IPS-18a (cell line): ENCODE results near the gene SVEP1.

Experiments
- H3K27ac ChIP-seq: one replicate; pipeline ENCODE4 v1.5.1; 2013; ENCODE audit warnings: low read length
- H3K27me3 ChIP-seq: one replicate; pipeline ENCODE4 v1.6.1; 2013; ENCODE audit warnings: mild to moderate bottlenecking, low read length; ENCODE audit not compliant: control insufficient read depth, insufficient read depth
- H3K36me3 ChIP-seq: one replicate; pipeline ENCODE4 v1.6.1; 2013; ENCODE audit warnings: low read depth, low read length; ENCODE audit not compliant: control insufficient read depth
- H3K4me1 ChIP-seq: one replicate; pipeline ENCODE4 v1.6.1; 2013; ENCODE audit warnings: low read depth, low read length; ENCODE audit not compliant: control insufficient read depth
- H3K4me3 ChIP-seq: one replicate; pipeline ENCODE4 v1.5.1; 2013; ENCODE audit warnings: low read length
- H3K9ac ChIP-seq: one replicate; pipeline ENCODE4 v1.6.1; 2013; ENCODE audit warnings: mild to moderate bottlenecking, low read length, moderate library complexity
- H3K9me3 ChIP-seq: one replicate; pipeline ENCODE4 v1.6.1; 2013; ENCODE audit warnings: low read depth, low read length; ENCODE audit not compliant: control insufficient read depth

The SVEP1 gene

DNA sequence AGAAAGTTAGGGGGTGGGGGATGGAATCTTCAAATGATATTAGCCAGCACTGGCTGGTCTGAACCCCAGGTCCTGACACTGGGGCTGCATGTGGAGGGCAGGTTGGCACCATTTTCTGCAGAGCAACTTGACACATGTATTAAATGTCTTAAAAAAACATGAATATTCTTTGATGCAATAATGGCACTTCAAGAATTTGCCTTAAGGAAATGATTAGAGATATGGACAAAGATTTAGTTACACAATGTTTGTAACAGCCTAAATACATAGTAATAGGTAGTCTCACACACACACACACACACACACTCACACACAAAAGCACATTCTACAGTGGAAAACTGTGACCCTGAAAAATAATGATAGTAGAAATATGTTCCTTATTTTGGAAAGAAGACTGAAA, 3.6 kb downstream of the SVEP1 start:
- Histone ChIP-seq H3K27ac (no peak overlapping the region), H3K4me1 (peaks cover 12% of the 10 kb centered on the region), H3K27me3 (peaks cover 40% of the 10 kb centered on the region), H3K36me3 (no peaks in the 10 kb centered on the region), H3K9ac (no peak overlapping the region), H3K4me3 (no peak overlapping the region), H3K9me3 (no peaks in the 10 kb centered on the region)

DNA sequence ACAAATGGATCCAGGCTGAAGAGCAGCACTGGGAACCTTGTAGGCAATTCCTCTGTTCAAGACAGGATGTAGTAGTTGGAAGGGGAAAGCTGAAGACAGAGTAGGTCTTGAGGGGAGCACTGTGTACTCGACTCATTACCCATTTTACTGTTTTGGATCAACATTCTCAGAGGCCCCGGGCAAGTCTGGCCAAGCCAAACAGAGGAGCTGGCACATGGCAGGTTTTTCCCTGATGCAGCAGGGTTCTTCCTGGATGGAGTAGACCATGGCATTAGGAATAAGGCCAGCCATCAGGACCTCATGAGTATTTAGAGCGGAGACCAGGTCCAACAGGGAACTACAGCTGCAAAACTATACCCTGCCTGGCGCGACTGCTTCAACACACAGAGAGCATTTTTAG, 4.4 kb downstream of the SVEP1 start:
- Histone ChIP-seq H3K27ac (no peak overlapping the region), H3K9me3 (no peaks in the 10 kb centered on the region), H3K9ac (no peak overlapping the region), H3K36me3 (no peaks in the 10 kb centered on the region), H3K4me1 (peaks cover 4% of the 10 kb centered on the region), H3K4me3 (no peak overlapping the region), H3K27me3 (peaks cover 32% of the 10 kb centered on the region)

DNA sequence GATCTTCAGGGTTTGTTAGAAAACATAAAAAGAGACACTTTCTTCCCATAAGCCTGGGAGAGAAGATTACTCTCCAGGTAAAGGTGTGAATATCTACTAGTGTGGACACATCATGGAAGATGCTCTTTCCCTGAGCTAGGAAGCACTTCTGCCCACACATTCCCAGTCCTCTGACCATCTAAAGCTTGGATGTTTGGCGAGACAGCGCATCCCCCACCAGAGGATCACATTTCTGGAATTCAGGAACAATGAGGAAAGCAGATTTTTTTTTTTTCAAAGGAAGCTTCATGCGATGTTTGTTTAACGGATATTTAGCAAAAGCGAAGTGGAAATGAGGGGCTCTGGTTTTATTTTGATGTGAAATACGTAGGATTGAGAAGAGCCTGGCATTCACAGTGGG, 6.2 kb downstream of the SVEP1 start:
- H3K9me3 ChIP-seq = no peaks in the 10 kb centered on the region
- no peaks in the 10 kb centered on the region for H3K4me1 ChIP-seq
- no peak overlapping the region for H3K4me3 ChIP-seq
- H3K36me3 ChIP-seq = no peaks in the 10 kb centered on the region
- H3K27me3 ChIP-seq = peaks cover 14% of the 10 kb centered on the region
- H3K27ac ChIP-seq = no peak overlapping the region
- no peak overlapping the region for H3K9ac ChIP-seq

DNA sequence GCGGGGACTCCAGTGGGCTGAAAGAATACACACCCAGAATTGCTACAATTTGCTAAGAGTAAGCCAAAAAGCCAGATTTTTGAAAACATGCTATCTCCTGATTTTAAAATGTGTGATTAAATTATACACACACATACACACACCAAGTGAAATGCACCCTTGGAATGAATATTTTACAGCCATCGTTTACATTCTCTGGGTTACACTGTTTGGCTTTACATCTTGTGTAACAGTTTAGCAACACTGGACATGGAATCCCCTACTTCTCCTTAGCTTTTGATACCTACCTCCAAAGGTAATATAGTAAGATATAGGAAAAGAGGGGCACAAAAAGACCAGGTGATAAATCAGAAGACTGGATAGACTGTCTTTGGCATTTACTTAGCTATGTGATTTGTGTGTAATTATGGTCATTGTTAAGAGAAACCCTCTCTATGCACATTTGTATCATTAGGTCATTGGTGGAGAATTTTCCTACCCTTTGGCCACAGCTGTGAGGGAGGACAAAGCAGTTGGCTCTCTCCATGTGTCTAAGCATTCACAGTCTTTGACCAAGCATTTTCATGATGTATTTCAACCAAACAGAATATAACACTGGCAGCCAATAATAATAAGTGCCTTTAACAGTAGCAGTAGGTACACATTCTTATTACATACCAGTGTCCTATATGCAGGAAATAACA, 7.6 kb downstream of the SVEP1 start:
- no peak overlapping the region for H3K9ac ChIP-seq
- no peaks in the 10 kb centered on the region for H3K27me3 ChIP-seq
- H3K9me3 ChIP-seq = no peaks in the 10 kb centered on the region
- H3K4me1 ChIP-seq = no peaks in the 10 kb centered on the region
- no peak overlapping the region for H3K27ac ChIP-seq
- no peaks in the 10 kb centered on the region for H3K36me3 ChIP-seq
- no peak overlapping the region for H3K4me3 ChIP-seq

DNA sequence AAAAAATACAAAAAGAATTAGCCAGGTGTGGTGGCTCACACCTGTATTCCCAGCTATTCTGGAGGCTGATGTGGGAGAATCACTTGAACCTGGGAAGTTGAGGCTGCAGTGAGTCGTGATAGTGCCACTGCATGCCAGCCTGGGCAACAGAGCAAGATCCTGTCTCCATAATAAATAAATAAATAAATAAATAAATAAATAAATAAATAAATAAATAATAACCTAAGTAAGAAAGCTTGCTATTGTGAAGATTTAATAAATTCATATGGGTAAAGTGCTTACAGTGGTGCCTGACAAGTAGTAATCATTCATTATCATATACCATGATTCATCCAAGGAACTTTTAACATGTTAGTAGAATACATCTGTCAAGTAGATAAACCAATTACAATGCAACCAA, 13.4 kb downstream of the SVEP1 start:
- Histone ChIP-seq H3K9me3 (no peaks in the 10 kb centered on the region), H3K9ac (no peak overlapping the region), H3K36me3 (no peaks in the 10 kb centered on the region), H3K4me3 (no peak overlapping the region), H3K4me1 (no peaks in the 10 kb centered on the region), H3K27me3 (no peaks in the 10 kb centered on the region), H3K27ac (no peak overlapping the region)

DNA sequence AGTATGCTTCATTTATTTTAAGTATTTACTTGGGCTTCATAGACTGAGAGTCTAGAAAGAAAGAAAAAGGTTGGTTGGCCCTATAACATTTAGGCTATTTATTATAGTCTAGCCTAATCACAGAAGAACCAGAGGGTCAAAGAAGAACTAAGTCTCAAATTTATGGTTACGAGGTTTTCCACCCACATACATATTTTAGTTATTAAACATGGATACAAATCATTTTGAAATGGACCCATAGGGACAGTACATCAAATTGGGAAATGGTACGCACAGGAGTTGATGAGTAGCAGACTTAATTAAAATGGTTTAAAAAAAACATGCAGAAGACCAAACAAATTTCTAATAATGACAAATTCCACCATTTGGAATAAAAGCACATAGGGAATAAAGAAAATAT, 17.7 kb downstream of the SVEP1 start:
- no peaks in the 10 kb centered on the region for H3K27me3 ChIP-seq
- H3K9me3 ChIP-seq = no peaks in the 10 kb centered on the region
- H3K4me3 ChIP-seq = no peak overlapping the region
- no peak overlapping the region for H3K27ac ChIP-seq
- no peaks in the 10 kb centered on the region for H3K36me3 ChIP-seq
- H3K4me1 ChIP-seq = no peaks in the 10 kb centered on the region
- H3K9ac ChIP-seq = no peak overlapping the region

DNA sequence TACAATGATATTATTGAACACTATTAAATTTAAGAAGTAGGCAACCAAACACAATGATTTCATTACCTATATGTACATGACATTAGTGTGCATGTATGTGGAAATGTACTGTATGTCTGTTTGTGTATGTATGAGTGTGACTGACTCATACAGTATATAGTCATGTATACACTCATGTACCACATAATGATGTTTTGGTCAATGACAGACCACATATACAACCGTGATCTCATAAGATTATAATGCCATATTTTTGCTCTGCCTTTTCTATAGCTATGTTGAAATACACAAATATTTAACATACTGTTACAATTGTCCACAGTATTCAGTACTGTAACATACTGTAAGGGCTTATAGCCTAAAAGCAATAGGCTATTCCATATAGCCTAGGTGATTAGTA, 19.7 kb downstream of the SVEP1 start:
- H3K9ac ChIP-seq = no peak overlapping the region
- H3K27ac ChIP-seq = no peak overlapping the region
- no peaks in the 10 kb centered on the region for H3K36me3 ChIP-seq

DNA sequence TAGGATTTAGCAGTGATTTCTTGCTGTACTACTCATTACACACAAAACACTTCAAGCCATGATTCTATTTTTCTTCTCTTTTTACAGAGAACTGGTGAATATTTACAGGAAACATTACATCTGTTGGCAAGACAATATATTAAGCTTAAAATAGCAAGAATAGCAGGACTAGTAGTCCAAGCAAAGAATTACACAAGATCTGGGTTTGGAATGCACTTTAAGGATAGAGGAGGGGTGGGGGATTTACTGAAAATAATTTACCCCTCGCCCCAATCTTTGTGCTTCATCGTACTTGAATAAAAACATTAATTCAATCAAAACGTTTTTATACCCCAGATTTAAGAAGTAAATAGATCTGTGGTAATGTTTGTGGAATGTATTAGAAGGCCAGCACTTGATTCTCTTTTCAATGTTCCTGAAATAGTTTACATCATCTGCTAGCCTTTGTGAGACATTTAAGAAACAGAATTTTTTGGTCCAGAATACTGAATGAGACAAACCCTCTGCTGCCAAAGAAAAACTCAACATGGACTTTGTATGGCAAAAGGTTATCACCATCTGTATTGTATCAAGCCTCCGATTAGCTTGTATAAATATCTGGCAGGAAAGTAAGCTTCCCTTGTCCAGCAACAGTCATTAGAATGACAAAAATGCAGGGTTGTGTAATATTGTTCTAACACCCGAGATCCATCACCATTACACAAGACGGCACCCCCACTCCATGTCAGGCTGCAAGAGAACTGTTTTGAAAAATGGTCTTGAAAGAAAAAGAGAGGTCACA, 23.8 kb downstream of the SVEP1 start:
- Histone ChIP-seq H3K9me3 (no peaks in the 10 kb centered on the region), H3K27ac (no peak overlapping the region), H3K4me1 (no peaks in the 10 kb centered on the region), H3K9ac (no peak overlapping the region), H3K4me3 (no peak overlapping the region), H3K27me3 (no peaks in the 10 kb centered on the region), H3K36me3 (no peaks in the 10 kb centered on the region)

More for the DNA sequence above, 19.7 kb downstream of the SVEP1 start:
- Histone ChIP-seq H3K9me3 (no peaks in the 10 kb centered on the region), H3K4me3 (no peak overlapping the region), H3K27me3 (no peaks in the 10 kb centered on the region), H3K4me1 (no peaks in the 10 kb centered on the region)

DNA sequence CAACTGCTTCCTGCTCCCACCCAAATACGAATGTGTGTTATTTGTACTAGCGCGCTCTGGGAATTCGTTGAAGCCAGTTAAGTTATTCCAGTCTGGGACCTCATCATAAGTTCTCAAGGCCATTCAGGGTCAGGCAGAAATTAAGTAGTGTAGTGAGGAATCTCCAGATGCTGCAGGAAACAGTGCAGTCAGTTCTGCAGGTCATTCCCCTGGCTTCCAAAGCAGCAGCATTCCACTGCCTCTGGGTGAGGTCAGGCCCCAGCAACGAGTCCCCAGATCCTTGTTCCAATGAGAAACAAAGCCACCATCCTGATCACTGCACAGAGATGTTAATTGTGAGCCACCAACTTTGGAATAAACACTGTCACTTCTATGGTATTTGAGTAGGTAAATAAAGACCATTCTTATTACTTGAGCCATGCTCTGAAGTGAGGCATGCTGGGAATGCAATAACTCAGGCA, 33.1 kb downstream of the SVEP1 start:
- no peak overlapping the region for H3K9ac ChIP-seq
- no peak overlapping the region for H3K4me3 ChIP-seq
- H3K27ac ChIP-seq = no peak overlapping the region
- peaks cover 9% of the 10 kb centered on the region for H3K4me1 ChIP-seq
- no peaks in the 10 kb centered on the region for H3K36me3 ChIP-seq
- no peaks in the 10 kb centered on the region for H3K9me3 ChIP-seq
- no peaks in the 10 kb centered on the region for H3K27me3 ChIP-seq

DNA sequence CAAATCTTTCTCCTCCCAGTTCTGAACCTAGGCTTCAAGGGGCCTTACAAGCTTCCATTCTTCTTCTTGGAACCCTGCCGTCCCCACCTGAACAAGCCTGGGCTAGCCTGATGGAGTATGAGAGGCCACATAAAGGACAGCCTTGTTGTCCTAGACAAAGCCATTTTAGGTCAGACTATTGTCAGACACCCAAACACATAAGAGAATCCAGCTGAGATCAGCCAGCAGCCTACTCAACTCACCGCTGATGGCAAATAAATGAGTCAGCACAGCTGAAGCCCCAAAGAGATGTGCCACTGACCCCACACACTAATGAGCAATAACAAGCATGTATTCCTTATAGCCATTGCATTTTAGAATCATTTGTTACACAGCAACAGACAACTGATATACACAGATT, 33.8 kb downstream of the SVEP1 start:
- H3K27me3 ChIP-seq = no peaks in the 10 kb centered on the region
- H3K9me3 ChIP-seq = no peaks in the 10 kb centered on the region
- no peak overlapping the region for H3K9ac ChIP-seq
- H3K36me3 ChIP-seq = no peaks in the 10 kb centered on the region
- no peak overlapping the region for H3K4me3 ChIP-seq
- no peak overlapping the region for H3K27ac ChIP-seq
- peaks cover 9% of the 10 kb centered on the region for H3K4me1 ChIP-seq

DNA sequence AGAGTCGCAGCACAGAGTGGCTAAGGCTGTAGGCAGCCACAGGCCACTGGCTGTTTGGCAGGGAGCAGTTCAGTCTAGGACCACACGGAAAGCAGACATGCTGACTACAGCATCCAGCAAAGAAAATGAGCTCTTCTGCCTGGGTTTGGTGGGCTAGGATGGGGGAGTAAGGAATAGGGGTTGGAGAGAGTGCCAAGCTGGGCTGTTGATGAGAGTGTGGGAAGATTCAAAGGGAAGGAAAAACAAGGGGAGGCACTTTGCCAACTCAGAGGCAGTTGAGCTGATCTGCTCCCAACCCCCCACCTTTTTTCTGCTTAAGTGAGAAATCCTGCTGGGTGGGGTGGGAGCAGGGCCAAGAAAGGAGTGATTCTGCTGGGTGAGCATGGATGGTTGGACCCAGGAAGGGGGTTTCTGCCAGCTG, 35.9 kb downstream of the SVEP1 start:
- H3K9me3 ChIP-seq = no peaks in the 10 kb centered on the region
- no peak overlapping the region for H3K4me3 ChIP-seq
- no peak overlapping the region for H3K27ac ChIP-seq
- no peak overlapping the region for H3K9ac ChIP-seq
- no peaks in the 10 kb centered on the region for H3K36me3 ChIP-seq
- peaks cover 9% of the 10 kb centered on the region for H3K4me1 ChIP-seq
- H3K27me3 ChIP-seq = no peaks in the 10 kb centered on the region

DNA sequence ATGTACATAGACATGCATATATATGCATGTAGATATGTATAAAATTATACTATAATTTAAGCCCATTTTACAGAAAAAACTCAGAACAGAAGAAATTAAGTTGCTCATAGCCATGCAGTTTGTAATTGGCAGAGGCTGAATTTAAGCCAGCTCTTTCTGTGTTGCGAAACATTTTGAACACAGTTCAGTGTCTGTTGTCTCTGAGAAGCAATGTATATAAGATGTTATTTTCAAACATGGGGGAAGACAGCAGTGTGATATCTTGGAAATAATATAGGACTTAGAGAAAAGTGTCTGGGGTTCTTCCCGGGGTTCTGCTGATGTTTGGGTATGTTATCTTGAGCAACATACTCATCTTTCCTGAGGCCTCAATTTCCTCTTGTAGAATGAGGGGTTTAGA, 37.6 kb downstream of the SVEP1 start:
- peaks cover 9% of the 10 kb centered on the region for H3K4me1 ChIP-seq
- H3K9me3 ChIP-seq = no peaks in the 10 kb centered on the region
- no peaks in the 10 kb centered on the region for H3K36me3 ChIP-seq
- H3K27ac ChIP-seq = no peak overlapping the region
- H3K4me3 ChIP-seq = no peak overlapping the region
- H3K27me3 ChIP-seq = no peaks in the 10 kb centered on the region
- no peak overlapping the region for H3K9ac ChIP-seq
